ENCODE results near the gene UNC5B.

- TF ChIP-seq EZH2 (IDR thresholded peaks at IDR 0.05; ENCODE audit: low read length, missing control alignments) (no peak), CTCF (conservative IDR thresholded peaks at IDR 0.05 in 1 of 2, IDR thresholded peaks at IDR 0.05 in 1 of 2; ENCODE audit: low read depth in 1 of 2, low read length in 2 of 2) (no peak)
These were observed 65.7 kb downstream of the UNC5B start for GRCh38 chr10:71277914-71278665.

Measured in fibroblast of lung (primary cell).